ENCODE data around the gene DGKQ. TPM values are rescaled to one million over a fixed set of nuclear protein-coding genes. Genes with fewer than 3 reads are reported as not detected.

DGKQ gene
- total and polyA plus RNA-seq, 2 of the 13 experiments (the other 11 are each of a cell fraction or from before 2014, with no cell fraction given) = 4.5 to 7.2 TPM

DNA sequence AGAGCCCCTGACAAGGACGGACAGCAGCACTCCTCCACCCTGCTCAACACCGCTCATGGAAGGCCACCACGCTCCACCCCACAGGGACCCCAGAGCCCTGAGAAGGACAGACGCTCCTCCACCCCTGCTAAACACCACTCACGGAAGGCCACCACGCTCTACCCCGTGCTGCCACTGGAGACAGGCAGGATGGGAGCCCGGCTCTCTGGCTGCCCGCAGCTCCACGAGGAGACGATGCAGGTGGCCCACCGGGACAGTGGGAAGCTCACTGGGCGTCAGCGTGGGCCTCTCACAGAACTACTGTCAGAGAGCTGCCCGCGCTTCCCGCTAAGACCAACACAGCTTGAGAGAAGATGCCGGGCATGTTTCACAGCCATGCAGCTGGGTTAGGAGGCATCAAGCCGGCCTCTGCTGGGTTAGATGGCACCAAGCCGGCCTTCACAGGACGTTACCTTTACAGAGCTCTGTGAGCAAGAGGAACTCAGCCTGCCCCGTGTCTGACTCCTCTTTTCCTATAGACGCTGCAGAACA is 62.1 kb downstream of the DGKQ start (continued):
- TF ChIP-seq, protein P1, sequence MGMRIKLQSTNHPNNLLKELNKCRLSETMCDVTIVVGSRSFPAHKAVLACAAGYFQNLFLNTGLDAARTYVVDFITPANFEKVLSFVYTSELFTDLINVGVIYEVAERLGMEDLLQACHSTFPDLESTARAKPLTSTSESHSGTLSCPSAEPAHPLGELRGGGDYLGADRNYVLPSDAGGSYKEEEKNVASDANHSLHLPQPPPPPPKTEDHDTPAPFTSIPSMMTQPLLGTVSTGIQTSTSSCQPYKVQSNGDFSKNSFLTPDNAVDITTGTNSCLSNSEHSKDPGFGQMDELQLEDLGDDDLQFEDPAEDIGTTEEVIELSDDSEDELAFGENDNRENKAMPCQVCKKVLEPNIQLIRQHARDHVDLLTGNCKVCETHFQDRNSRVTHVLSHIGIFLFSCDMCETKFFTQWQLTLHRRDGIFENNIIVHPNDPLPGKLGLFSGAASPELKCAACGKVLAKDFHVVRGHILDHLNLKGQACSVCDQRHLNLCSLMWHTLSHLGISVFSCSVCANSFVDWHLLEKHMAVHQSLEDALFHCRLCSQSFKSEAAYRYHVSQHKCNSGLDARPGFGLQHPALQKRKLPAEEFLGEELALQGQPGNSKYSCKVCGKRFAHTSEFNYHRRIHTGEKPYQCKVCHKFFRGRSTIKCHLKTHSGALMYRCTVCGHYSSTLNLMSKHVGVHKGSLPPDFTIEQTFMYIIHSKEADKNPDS (CRISPR knock-in tag; IDR thresholded peaks at IDR 0.05) = no peak
- TF ChIP-seq, protein P2, sequence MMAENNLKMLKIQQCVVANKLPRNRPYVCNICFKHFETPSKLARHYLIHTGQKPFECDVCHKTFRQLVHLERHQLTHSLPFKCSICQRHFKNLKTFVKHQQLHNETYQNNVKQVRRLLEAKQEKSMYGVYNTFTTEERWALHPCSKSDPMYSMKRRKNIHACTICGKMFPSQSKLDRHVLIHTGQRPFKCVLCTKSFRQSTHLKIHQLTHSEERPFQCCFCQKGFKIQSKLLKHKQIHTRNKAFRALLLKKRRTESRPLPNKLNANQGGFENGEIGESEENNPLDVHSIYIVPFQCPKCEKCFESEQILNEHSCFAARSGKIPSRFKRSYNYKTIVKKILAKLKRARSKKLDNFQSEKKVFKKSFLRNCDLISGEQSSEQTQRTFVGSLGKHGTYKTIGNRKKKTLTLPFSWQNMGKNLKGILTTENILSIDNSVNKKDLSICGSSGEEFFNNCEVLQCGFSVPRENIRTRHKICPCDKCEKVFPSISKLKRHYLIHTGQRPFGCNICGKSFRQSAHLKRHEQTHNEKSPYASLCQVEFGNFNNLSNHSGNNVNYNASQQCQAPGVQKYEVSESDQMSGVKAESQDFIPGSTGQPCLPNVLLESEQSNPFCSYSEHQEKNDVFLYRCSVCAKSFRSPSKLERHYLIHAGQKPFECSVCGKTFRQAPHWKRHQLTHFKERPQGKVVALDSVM (CRISPR knock-in tag; IDR thresholded peaks at IDR 0.05) = no peak
- TF ChIP-seq POLR2A (IDR thresholded peaks at IDR 0.05; ENCODE audit: insufficient read depth in 1 of 2, low read depth in 2 of 2, low read length in 2 of 2) (no peak), ZNF563 (CRISPR knock-in tag; IDR thresholded peaks at IDR 0.05) (no peak), JDP2 (CRISPR knock-in tag; IDR thresholded peaks at IDR 0.05; ENCODE audit: borderline replicate concordance) (no peak), ZNF839 (CRISPR knock-in tag; IDR thresholded peaks at IDR 0.05; ENCODE audit: borderline replicate concordance) (no peak), MAZ (IDR thresholded peaks at IDR 0.05; ENCODE audit: borderline replicate concordance, low read depth, low read length) (no peak), MAZ (CRISPR knock-in tag; IDR thresholded peaks at IDR 0.05; ENCODE audit: low read depth) (no peak), PRMT3 (CRISPR knock-in tag; IDR thresholded peaks at IDR 0.05; ENCODE audit: borderline replicate concordance, low read depth) (no peak), ZNF780A (CRISPR knock-in tag; IDR thresholded peaks at IDR 0.05) (no peak), ZSCAN31 (CRISPR knock-in tag; IDR thresholded peaks at IDR 0.05; ENCODE audit: low read depth) (no peak), KLF16 (CRISPR knock-in tag; IDR thresholded peaks at IDR 0.05) (no peak), SOX5 (CRISPR knock-in tag; IDR thresholded peaks at IDR 0.05; ENCODE audit: borderline replicate concordance) (no peak)
- TF ChIP-seq, protein P3, sequence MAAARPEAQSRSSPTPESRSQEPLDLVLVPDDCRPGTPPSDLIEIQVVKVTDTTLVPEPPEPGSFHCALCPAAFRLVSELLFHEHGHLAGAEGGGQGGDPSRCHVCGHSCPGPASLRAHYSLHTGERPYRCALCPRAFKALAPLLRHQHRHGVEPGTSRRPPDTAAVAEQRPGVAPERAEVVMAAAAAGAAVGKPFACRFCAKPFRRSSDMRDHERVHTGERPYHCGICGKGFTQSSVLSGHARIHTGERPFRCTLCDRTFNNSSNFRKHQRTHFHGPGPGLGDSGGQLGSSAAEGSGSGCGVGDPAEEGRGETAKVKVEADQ (CRISPR knock-in tag; IDR thresholded peaks at IDR 0.05; ENCODE audit: borderline replicate concordance) = no peak
- TF ChIP-seq, protein P4, sequence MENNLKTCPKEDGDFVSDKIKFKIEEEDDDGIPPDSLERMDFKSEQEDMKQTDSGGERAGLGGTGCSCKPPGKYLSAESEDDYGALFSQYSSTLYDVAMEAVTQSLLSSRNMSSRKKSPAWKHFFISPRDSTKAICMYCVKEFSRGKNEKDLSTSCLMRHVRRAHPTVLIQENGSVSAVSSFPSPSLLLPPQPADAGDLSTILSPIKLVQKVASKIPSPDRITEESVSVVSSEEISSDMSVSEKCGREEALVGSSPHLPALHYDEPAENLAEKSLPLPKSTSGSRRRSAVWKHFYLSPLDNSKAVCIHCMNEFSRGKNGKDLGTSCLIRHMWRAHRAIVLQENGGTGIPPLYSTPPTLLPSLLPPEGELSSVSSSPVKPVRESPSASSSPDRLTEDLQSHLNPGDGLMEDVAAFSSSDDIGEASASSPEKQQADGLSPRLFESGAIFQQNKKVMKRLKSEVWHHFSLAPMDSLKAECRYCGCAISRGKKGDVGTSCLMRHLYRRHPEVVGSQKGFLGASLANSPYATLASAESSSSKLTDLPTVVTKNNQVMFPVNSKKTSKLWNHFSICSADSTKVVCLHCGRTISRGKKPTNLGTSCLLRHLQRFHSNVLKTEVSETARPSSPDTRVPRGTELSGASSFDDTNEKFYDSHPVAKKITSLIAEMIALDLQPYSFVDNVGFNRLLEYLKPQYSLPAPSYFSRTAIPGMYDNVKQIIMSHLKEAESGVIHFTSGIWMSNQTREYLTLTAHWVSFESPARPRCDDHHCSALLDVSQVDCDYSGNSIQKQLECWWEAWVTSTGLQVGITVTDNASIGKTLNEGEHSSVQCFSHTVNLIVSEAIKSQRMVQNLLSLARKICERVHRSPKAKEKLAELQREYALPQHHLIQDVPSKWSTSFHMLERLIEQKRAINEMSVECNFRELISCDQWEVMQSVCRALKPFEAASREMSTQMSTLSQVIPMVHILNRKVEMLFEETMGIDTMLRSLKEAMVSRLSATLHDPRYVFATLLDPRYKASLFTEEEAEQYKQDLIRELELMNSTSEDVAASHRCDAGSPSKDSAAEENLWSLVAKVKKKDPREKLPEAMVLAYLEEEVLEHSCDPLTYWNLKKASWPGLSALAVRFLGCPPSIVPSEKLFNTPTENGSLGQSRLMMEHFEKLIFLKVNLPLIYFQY (CRISPR knock-in tag; IDR thresholded peaks at IDR 0.05; ENCODE audit: borderline replicate concordance) = no peak
